NB4 (cell line): ENCODE measurements around the gene MAB21L1.

Source experiments
- DNase-seq: peaks from one replicate; pipeline ENCODE4 v3.0.0; 2010; ENCODE audit warnings: low read depth
- H3K4me3 ChIP-seq: one replicate; pipeline ENCODE4 v1.5.1; 2011; ENCODE audit warnings: mild to moderate bottlenecking, low read depth, low read length, moderate library complexity
- CTCF ChIP-seq: IDR thresholded peaks from one replicate; pipeline ENCODE4 v1.5.1; 2012; ENCODE audit warnings: low read depth, low read length
- MAX ChIP-seq: IDR thresholded peaks from 2 replicates; pipeline ENCODE4 v1.6.1; 2011; ENCODE audit warnings: low read depth, low read length
- MYC ChIP-seq: IDR thresholded peaks from 2 replicates; pipeline ENCODE4 v1.6.1; 2011; ENCODE audit warnings: low read depth, low read length
- POLR2A ChIP-seq: IDR thresholded peaks from 2 replicates; pipeline ENCODE4 v1.6.1; 2011; ENCODE audit warnings: mild to moderate bottlenecking; ENCODE audit not compliant: insufficient read length; ENCODE audit errors: extremely low read depth

MAB21L1 gene

GRCh38 chr13:35475960-35476943, at the start of gene MAB21L1:
Gene MAB21L1, minus strand, starts transcription at chr13:35476689. Its CDS starts 551 bp downstream, at chr13:35476138.
- peak; percentile 40 for DNase-seq
- H3K4me3 ChIP-seq: no peak within 1 kb of the TSS
- no peak for TF ChIP-seq MAX
- TF ChIP-seq CTCF: no peak
- TF ChIP-seq MYC: no peak

GRCh38 chr13:35524171-35524570, 47.7 kb upstream of the MAB21L1 start:
- DNase-seq: no peak
- no peak for TF ChIP-seq POLR2A
- TF ChIP-seq CTCF: no peak
- TF ChIP-seq MYC: no peak
- TF ChIP-seq MAX: no peak
- H3K4me3 ChIP-seq: no peak overlapping the region

- TF ChIP-seq CTCF (no peak), MAX (no peak), POLR2A (no peak), MYC (no peak; the same call in 1 of the 2 replicates)
- no peak overlapping the region for H3K4me3 ChIP-seq
- no peak for DNase-seq
Measured at GRCh38 chr13:35518337-35518946, 42.0 kb upstream of the MAB21L1 start.

- TF ChIP-seq MYC (no peak), MAX (no peak), CTCF (no peak), POLR2A (no peak)
- DNase-seq: no peak
- H3K4me3 ChIP-seq: no peak overlapping the region
Measured at GRCh38 chr13:35514801-35515502, 38.5 kb upstream of the MAB21L1 start.

- DNase-seq: no peak
- no peak for TF ChIP-seq MAX
- no peak for TF ChIP-seq MYC
- H3K4me3 ChIP-seq: no peak overlapping the region
Measured at GRCh38 chr13:35514061-35514477, 37.6 kb upstream of the MAB21L1 start.
